Mesodermal cell (in vitro differentiated cells): ENCODE measurements around the gene FIBCD1.

Experiments
- H3K27ac ChIP-seq: 2 replicates; pipeline ENCODE4 v1.7.0; 2013; ENCODE audit warnings: mild to moderate bottlenecking, low read depth, low read length, moderate library complexity; ENCODE audit not compliant: severe bottlenecking
- H3K36me3 ChIP-seq: 2 replicates; pipeline ENCODE4 v1.7.1; 2013; ENCODE audit warnings: mild to moderate bottlenecking, low read length, moderate library complexity; ENCODE audit not compliant: control insufficient read depth, insufficient read depth
- H3K4me1 ChIP-seq: one replicate; pipeline ENCODE4 v1.7.1; 2013; ENCODE audit warnings: mild to moderate bottlenecking, low read length; ENCODE audit not compliant: insufficient read depth, control insufficient read depth, poor library complexity, severe bottlenecking
- H3K4me3 ChIP-seq: 2 replicates; pipeline ENCODE4 v1.7.0; 2013; ENCODE audit warnings: low read length, control low read depth, mild to moderate bottlenecking; ENCODE audit not compliant: insufficient read depth, poor library complexity, severe bottlenecking; ENCODE audit errors: extremely low read depth
- H3K9me3 ChIP-seq: 2 replicates; pipeline ENCODE4 v1.7.1; 2013; ENCODE audit warnings: mild to moderate bottlenecking, low read length, moderate library complexity; ENCODE audit not compliant: control insufficient read depth
- WGBS, 2 experiments: methylation state at CpG; one replicate each; pipeline ENCODE4 v1.1.5; 2013; ENCODE audit warnings: missing lambda C conversion rate in 2 of 2; ENCODE audit not compliant: insufficient coverage in 2 of 2; 5-methylcytosine and 5-hydroxymethylcytosine counted together

Gene FIBCD1

DNA sequence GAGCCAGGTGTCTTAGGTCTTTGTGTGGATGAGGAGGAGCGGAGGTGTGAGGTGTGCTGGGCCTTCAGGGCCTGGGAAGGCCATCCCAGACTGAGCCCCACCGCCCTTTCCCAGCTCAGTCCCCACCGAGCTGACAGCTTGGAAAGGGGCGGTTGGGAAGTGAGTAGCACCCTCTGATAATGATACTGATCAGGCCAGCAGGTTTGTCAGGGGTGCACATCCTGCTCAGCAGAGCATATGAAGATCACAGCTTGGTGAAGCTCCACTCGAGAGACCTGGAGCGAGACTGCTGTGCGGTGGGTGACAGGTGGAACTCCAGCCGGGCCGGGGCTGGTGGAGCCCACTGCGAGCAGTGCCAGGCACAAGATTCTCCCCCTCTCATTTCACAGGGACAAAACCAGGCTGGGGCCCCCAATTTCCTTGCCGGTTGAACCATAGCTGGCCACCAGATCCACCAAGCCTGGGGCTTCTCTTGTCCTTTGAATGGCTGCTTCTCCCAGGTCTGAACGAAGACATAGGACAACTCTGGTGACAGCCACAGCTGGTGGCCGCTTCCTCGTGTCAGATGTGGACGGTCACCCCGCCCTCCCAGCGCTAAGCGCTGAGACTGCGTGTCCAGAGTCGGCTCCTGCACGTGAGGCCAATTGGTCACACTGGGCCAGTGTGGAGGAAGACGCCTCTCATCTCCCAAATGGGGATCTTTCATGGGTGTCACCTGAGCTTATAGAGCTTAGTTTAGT lies 50.7 kb downstream of the FIBCD1 start:
- no peak overlapping the region for H3K27ac ChIP-seq
- H3K4me1 ChIP-seq = peaks cover 3% of the 10 kb centered on the region
- no peaks in the 10 kb centered on the region for H3K9me3 ChIP-seq
- no peak overlapping the region for H3K4me3 ChIP-seq
- H3K36me3 ChIP-seq = peaks cover 88% of the 10 kb centered on the region
- 91 to 95% methylated on average over 17 to 20 of the region's 22 CpGs for WGBS, 2 experiments

DNA sequence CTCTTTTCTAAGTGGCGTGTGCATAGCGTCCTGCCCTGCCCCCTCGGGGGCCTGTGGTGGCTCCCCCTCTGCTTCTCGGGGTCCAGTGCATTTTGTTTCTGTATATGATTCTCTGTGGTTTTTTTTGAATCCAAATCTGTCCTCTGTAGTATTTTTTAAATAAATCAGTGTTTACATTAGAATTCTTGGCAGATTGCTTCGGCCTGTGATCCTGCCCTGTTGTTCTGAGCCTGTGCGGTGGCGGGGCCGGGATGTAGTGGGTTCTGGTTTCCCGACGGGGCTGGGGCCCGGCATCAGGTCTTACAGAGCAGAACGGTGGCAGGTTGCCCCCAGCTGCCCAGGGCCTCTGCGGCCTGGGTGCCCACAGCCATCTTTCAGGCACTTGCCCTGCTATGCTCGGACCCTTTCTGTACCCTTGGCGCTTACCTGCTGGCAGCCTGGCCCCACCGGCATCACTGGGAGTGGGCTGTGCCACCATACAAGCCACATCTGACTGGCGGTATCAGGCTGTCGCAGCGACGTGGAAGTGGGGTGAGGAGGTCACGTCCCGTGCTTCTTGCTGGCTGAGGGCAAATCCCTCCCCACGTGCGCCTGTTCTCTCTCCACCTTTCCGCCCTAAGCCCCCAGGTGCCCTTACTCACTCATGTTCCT lies 51.4 kb downstream of the FIBCD1 start:
- Histone ChIP-seq H3K4me3 (no peak overlapping the region), H3K27ac (no peak overlapping the region), H3K4me1 (peaks cover 3% of the 10 kb centered on the region), H3K36me3 (peaks cover 93% of the 10 kb centered on the region), H3K9me3 (no peaks in the 10 kb centered on the region)
- 95 to 97% methylated on average over 14 to 19 of the region's 25 CpGs for WGBS, 2 experiments

DNA sequence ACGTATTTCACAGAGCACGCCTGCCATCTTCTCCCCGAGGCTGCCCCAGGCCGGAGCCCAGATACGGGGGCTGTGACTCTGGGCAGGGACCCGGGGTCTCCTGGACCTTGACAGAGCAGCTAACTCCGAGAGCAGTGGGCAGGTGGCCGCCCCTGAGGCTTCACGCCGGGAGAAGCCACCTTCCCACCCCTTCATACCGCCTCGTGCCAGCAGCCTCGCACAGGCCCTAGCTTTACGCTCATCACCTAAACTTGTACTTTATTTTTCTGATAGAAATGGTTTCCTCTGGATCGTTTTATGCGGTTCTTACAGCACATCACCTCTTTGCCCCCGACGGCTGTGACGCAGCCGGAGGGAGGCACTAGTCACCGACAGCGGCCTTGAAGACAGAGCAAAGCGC lies 52.1 kb downstream of the FIBCD1 start:
- no peak overlapping the region for H3K27ac ChIP-seq
- 91 to 97% methylated on average over 19 to 22 of the region's 23 CpGs for WGBS, 2 experiments
- peaks cover 3% of the 10 kb centered on the region for H3K4me1 ChIP-seq
- H3K4me3 ChIP-seq = no peak overlapping the region
- no peaks in the 10 kb centered on the region for H3K9me3 ChIP-seq
- H3K36me3 ChIP-seq = peaks cover 93% of the 10 kb centered on the region

DNA sequence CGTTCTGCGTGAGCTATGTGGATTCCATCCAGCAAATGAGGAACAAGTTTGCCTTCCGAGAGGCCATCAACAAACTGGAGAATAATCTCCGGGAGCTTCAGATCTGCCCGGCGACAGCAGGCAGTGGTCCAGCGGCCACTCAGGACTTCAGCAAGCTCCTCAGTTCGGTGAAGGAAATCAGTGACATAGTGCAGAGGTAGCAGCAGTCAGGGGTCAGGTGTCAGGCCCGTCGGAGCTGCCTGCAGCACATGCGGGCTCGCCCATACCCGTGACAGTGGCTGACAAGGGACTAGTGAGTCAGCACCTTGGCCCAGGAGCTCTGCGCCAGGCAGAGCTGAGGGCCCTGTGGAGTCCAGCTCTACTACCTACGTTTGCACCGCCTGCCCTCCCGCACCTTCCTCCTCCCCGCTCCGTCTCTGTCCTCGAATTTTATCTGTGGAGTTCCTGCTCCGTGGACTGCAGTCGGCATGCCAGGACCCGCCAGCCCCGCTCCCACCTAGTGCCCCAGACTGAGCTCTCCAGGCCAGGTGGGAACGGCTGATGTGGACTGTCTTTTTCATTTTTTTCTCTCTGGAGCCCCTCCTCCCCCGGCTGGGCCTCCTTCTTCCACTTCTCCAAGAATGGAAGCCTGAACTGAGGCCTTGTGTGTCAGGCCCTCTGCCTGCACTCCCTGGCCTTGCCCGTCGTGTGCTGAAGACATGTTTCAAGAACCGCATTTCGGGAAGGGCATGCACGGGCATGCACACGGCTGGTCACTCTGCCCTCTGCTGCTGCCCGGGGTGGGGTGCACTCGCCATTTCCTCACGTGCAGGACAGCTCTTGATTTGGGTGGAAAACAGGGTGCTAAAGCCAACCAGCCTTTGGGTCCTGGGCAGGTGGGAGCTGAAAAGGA lies 53.3 kb downstream of the FIBCD1 start:
- Histone ChIP-seq H3K4me1 (peaks cover 3% of the 10 kb centered on the region), H3K27ac (no peak overlapping the region), H3K36me3 (peaks cover 92% of the 10 kb centered on the region), H3K4me3 (no peak overlapping the region), H3K9me3 (no peaks in the 10 kb centered on the region)
- 95% methylated on average over 35 of the region's 35 CpGs for WGBS, 2 experiments

DNA sequence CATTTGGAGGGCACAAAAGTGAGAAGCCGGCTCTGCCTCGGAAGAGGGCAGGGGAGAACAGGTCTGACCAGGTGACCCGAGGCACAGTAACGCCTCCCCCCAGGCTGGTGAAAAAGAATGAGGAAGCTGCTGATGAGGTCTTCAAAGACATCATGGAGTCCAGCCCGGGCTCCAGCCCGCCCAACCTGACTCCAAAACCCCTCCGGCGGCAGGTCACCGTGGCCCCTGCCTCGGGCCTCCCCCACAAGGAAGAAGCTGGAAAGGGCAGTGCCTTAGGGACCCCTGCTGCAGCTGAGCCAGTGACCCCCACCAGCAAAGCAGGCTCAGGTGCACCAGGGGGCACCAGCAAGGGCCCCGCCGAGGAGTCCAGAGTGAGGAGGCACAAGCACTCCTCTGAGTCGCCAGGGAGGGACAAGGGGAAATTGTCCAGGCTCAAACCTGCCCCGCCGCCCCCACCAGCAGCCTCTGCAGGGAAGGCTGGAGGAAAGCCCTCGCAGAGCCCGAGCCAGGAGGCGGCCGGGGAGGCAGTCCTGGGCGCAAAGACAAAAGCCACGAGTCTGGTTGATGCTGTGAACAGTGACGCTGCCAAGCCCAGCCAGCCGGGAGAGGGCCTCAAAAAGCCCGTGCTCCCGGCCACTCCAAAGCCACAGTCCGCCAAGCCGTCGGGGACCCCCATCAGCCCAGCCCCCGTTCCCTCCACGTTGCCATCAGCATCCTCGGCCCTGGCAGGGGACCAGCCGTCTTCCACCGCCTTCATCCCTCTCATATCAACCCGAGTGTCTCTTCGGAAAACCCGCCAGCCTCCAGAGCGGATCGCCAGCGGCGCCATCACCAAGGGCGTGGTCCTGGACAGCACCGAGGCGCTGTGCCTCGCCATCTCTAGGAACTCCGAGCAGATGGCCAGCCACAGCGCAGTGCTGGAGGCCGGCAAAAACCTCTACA lies 54.2 kb downstream of the FIBCD1 start:
- peaks cover 3% of the 10 kb centered on the region for H3K4me1 ChIP-seq
- no peaks in the 10 kb centered on the region for H3K9me3 ChIP-seq
- WGBS, 2 experiments = 96% methylated on average over 36 of the region's 47 CpGs
- no peak overlapping the region for H3K4me3 ChIP-seq
- peaks cover 92% of the 10 kb centered on the region for H3K36me3 ChIP-seq
- H3K27ac ChIP-seq = no peak overlapping the region

DNA sequence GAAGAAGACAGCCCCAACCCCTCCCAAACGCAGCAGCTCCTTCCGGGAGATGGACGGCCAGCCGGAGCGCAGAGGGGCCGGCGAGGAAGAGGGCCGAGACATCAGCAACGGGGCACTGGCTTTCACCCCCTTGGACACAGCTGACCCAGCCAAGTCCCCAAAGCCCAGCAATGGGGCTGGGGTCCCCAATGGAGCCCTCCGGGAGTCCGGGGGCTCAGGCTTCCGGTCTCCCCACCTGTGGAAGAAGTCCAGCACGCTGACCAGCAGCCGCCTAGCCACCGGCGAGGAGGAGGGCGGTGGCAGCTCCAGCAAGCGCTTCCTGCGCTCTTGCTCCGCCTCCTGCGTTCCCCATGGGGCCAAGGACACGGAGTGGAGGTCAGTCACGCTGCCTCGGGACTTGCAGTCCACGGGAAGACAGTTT lies 54.9 kb downstream of the FIBCD1 start:
- Histone ChIP-seq H3K4me1 (peaks cover 3% of the 10 kb centered on the region), H3K4me3 (no peak overlapping the region), H3K36me3 (peaks cover 97% of the 10 kb centered on the region), H3K9me3 (no peaks in the 10 kb centered on the region), H3K27ac (no peak overlapping the region)
- 95 to 96% methylated on average over 16 to 22 of the region's 25 CpGs for WGBS, 2 experiments

DNA sequence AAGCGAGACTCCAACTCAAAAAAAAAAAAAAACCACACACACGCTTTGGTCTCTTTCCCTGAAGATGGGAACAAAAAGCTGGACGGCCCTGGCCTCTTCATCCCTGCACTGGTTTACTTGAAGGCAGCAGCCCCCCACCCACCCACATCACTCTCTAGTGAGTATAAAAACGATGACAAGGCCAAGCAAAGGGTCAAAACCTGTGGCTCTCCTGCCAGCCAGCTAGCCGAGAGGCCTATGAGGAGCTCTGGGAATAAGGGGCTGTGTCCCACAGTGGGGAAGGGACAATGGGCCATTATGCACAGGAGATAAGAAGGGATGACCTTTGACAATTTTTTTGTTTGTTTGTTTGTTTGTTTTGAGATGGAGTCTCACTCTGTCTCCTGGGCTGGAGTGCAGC lies 55.6 kb downstream of the FIBCD1 start:
- H3K27ac ChIP-seq = no peak overlapping the region
- no peaks in the 10 kb centered on the region for H3K9me3 ChIP-seq
- H3K4me1 ChIP-seq = peaks cover 3% of the 10 kb centered on the region
- no peak overlapping the region for H3K4me3 ChIP-seq
- 81 to 100% methylated on average over 2 of the region's 5 CpGs for WGBS, 2 experiments
- H3K36me3 ChIP-seq = peaks cover 97% of the 10 kb centered on the region

DNA sequence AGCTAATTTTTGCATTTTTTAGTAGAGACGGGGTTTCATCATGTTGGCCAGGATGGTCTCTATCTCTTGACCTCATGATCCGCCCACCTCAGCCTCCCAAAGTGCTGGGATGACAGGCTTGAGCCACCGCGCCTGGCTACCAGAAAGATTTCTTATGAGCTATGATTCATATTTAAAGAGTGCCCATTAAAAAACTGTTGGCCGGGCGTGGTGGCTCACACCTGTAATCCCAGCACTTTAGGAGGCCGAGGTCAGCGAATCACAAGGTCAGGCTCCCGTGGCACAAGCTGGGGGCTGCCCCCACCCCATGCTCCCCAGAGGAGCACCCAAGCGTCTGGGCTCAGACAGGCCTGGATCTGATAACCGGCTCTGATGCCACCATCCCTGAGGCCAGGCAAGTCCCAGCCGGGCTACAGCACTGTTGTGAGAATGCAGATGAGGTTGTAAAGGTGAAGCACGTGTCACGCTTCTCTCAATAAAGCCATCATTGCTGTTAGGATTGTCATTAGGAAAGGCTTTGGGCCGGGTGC lies 56.3 kb downstream of the FIBCD1 start:
- Histone ChIP-seq H3K4me1 (peaks cover 3% of the 10 kb centered on the region), H3K36me3 (peaks cover 97% of the 10 kb centered on the region), H3K27ac (no peak overlapping the region), H3K9me3 (no peaks in the 10 kb centered on the region), H3K4me3 (no peak overlapping the region)
- WGBS, 2 experiments = 92 to 98% methylated on average over 10 to 15 of the region's 15 CpGs

DNA sequence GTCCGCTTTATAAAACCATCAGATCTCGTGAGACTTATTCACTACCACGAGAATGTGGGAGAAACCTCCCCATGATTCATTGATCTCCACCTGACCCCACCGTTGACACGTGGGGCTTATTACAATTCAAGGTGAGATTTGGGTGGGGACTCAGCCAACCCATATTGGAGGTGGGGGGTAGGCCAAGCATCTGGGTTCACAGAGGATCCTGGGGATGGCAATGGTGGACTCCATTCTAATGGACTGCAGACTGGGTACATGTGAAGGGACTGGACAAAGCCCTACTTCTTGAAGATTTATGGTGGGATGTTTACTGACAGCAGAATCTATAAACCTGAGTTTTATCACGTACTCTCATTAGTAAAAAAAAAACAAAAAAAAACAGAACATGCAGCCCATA lies 57.5 kb downstream of the FIBCD1 start:
- Histone ChIP-seq H3K27ac (no peak overlapping the region), H3K9me3 (no peaks in the 10 kb centered on the region), H3K4me1 (peaks cover 3% of the 10 kb centered on the region), H3K36me3 (peaks cover 96% of the 10 kb centered on the region), H3K4me3 (no peak overlapping the region)
- 100% methylated on average over 2 to 3 of the region's 6 CpGs for WGBS, 2 experiments
